Measurements from ENCODE around the gene ADAMTS12. TPM values are rescaled to one million over a fixed set of nuclear protein-coding genes. Genes with fewer than 3 reads are reported as not detected.

The ADAMTS12 gene
- total RNA-seq, 2 donors from 2014 or later, result 2.3 to 8.9 TPM

DNA sequence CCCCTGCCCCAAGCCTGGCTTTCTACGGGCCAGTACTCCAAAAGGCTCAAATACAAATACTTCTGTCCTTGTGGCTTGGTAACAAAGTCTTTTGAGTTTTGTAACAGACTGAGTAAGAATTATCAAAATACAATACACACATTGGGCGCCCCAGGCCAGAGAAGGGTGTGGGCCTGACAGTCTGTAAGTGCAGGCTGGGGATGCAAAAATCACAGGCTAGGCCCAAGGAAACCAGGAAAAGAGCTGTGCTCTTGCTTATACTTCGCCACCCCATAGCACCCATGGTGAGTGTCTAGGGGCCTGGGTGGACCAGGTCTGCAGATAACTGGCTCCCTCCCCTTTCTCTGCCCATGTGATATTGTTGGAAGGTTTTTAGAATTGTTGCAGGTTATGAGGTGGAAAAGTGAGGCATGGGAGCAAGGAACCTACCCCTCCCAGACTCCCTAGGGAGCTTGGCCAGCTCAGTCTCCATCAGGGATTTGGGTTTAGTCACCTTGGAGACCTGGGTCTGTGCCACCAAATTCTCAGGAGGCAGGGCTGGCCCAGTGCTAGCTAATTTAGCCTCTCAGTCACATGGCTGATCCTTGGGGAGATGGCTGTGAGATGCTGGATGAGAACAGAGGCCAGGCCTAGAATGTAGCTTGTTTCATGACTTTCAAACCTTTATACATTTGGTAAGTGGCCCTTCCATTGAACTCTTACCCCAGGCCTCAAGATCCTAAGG lies 378.2 kb downstream of the ADAMTS12 start:
- intact Hi-C loops (cut with DNase I), result no loop called here
- no peaks in the 10 kb centered on the region for H3K27me3 ChIP-seq
- H3K4me3 ChIP-seq, result no peak overlapping the region
- 91 to 100% methylated on average over 3 of the region's 3 CpGs for WGBS, 2 donors
- peaks cover 8% of the 10 kb centered on the region for H3K4me1 ChIP-seq
- H3K36me3 ChIP-seq (replicated peaks in 1 of 2; ENCODE audit: insufficient read depth in 1 of 2, low read depth in 2 of 2), result no peaks in the 10 kb centered on the region
- ATAC-seq (no peak), DNase-seq (no peak)
- H3K27ac ChIP-seq, result no peak overlapping the region
- TF ChIP-seq POLR2A (IDR thresholded peaks at IDR 0.05), result no peak
- TF ChIP-seq, protein P1, sequence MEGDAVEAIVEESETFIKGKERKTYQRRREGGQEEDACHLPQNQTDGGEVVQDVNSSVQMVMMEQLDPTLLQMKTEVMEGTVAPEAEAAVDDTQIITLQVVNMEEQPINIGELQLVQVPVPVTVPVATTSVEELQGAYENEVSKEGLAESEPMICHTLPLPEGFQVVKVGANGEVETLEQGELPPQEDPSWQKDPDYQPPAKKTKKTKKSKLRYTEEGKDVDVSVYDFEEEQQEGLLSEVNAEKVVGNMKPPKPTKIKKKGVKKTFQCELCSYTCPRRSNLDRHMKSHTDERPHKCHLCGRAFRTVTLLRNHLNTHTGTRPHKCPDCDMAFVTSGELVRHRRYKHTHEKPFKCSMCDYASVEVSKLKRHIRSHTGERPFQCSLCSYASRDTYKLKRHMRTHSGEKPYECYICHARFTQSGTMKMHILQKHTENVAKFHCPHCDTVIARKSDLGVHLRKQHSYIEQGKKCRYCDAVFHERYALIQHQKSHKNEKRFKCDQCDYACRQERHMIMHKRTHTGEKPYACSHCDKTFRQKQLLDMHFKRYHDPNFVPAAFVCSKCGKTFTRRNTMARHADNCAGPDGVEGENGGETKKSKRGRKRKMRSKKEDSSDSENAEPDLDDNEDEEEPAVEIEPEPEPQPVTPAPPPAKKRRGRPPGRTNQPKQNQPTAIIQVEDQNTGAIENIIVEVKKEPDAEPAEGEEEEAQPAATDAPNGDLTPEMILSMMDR (IDR thresholded peaks at IDR 0.05), result no peak
- no peaks in the 10 kb centered on the region for H3K9me3 ChIP-seq

DNA sequence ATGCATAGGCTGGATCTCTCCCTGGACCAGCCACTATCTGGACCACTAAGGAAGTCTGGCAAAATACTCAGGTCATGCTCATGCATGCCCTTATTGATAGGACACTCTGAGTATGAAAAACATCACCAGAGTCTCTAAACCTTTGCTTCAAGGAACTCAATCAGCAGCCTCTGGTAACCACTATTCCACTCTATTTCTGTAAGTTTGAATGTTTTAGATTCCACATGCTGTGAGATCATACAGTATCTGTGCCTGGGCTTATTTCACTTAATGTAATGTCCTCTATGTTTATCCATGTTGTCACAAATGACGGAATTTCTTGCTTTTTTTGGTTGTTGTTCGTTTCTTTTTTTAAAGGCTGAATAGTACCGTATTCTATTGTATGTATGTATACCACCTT lies 382.8 kb downstream of the ADAMTS12 start:
- no peaks in the 10 kb centered on the region for H3K36me3 ChIP-seq (replicated peaks in 1 of 2; ENCODE audit: insufficient read depth in 1 of 2, low read depth in 2 of 2)
- intact Hi-C loops (cut with DNase I), result no loop called here

DNA sequence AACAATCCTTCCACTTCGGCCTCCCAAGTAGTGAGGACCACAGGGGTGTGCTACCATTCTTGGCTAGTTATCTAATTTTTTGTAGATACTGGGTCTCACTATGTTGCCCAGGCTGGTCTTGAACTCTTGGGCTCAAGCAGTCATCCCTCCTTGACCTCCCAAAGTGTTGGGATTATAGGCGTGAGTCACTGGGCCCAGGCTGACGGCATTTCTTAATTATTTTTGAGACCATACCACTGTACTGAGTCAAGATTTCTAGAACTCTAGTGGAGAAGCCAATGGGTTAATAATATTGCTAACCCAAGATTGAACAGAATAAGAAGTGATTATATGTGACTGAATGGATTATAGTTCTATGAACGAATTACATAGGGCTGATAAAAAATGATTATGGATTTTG lies 384.4 kb downstream of the ADAMTS12 start:
- no peak for DNase-seq
- Histone ChIP-seq H3K9me3 (no peaks in the 10 kb centered on the region), H3K4me3 (no peak overlapping the region), H3K27me3 (no peaks in the 10 kb centered on the region), H3K27ac (no peak overlapping the region), H3K4me1 (no peaks in the 10 kb centered on the region), H3K36me3 (replicated peaks in 1 of 2; ENCODE audit: insufficient read depth in 1 of 2, low read depth in 2 of 2) (no peaks in the 10 kb centered on the region)
- 84 to 90% methylated on average over 4 of the region's 4 CpGs for WGBS, 2 donors
- TF ChIP-seq, protein P1 (IDR thresholded peaks at IDR 0.05), result no peak
- no peak for TF ChIP-seq POLR2A (IDR thresholded peaks at IDR 0.05)
- intact Hi-C loops (cut with DNase I), result no loop called here
- ATAC-seq, result no peak

More for the DNA sequence above, 382.8 kb downstream of the ADAMTS12 start:
- 81 to 98% methylated on average over 3 of the region's 3 CpGs for WGBS, 2 donors
- Histone ChIP-seq H3K9me3 (no peaks in the 10 kb centered on the region), H3K4me1 (no peaks in the 10 kb centered on the region), H3K27ac (no peak overlapping the region), H3K27me3 (no peaks in the 10 kb centered on the region), H3K4me3 (no peak overlapping the region)
- ATAC-seq (no peak), DNase-seq (no peak)
- TF ChIP-seq POLR2A (IDR thresholded peaks at IDR 0.05), result no peak
- TF ChIP-seq, protein P1 (IDR thresholded peaks at IDR 0.05), result no peak

DNA sequence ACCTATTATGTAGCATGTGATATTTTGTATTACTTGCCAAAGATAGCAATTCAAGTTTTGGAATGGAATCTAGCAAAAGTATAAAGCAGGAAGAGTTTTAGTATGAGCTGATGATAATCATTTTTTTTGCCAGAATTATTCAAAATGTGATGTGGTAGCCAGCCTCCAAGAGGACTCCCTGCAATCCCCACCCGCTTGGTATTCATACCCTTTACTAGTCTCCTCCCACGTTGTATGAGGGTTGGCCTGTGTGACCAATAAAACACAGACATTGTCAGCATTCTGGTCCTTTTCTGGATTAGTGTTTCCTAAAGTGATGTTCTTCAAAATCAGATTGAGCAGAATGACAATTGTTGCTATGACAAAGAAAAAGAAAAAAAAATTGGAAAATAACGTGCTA lies 387.2 kb downstream of the ADAMTS12 start:
- Histone ChIP-seq H3K4me1 (no peaks in the 10 kb centered on the region), H3K4me3 (no peak overlapping the region), H3K27me3 (no peaks in the 10 kb centered on the region), H3K9me3 (no peaks in the 10 kb centered on the region), H3K36me3 (replicated peaks in 1 of 2; ENCODE audit: insufficient read depth in 1 of 2, low read depth in 2 of 2) (no peaks in the 10 kb centered on the region), H3K27ac (no peak overlapping the region)
- ATAC-seq (no peak), DNase-seq (no peak)
- intact Hi-C loops (cut with DNase I), result no loop called here
- TF ChIP-seq, protein P1 (IDR thresholded peaks at IDR 0.05), result no peak
- TF ChIP-seq POLR2A (IDR thresholded peaks at IDR 0.05), result no peak
- WGBS, 2 donors, result 91% methylated on average over 3 of the region's 3 CpGs

DNA sequence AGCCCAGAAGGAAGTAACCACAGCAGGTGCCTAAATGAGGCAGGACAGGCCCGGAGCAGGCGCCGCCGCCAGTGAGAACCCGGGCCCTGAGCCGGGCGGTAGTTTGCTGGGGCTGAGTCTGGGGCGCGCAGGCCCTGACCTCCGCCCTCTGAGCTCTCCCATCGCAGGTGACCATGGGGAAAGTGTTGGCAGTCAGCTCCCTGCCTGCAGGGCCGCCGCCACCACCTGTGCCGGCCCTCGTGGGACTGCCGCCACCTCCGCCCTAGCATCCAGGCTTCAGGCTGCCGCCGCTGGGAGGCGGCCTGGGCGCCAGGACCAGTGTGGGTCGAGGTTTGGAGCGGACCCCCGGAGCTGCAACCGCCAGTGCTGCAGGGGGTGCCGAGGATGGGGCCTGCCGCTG lies 389.9 kb downstream of the ADAMTS12 start:
- intact Hi-C loops (cut with DNase I), result no loop called here
- ATAC-seq (no peak), DNase-seq (no peak)
- 93 to 94% methylated on average over 14 to 26 of the region's 27 CpGs for WGBS, 2 donors
- no peaks in the 10 kb centered on the region for H3K27me3 ChIP-seq
- no peaks in the 10 kb centered on the region for H3K36me3 ChIP-seq (replicated peaks in 1 of 2; ENCODE audit: insufficient read depth in 1 of 2, low read depth in 2 of 2)
- no peak for TF ChIP-seq POLR2A (IDR thresholded peaks at IDR 0.05)
- TF ChIP-seq, protein P1 (IDR thresholded peaks at IDR 0.05), result no peak
- peaks cover 9% of the 10 kb centered on the region for H3K4me1 ChIP-seq
- H3K9me3 ChIP-seq, result no peaks in the 10 kb centered on the region
- H3K27ac ChIP-seq, result no peak overlapping the region
- H3K4me3 ChIP-seq, result no peak overlapping the region

Data from body of pancreas (tissue), 4 donors.